HepG2 (cell line): ENCODE results near the gene ULK4. TPM values are rescaled to one million over a fixed set of nuclear protein-coding genes. Genes with fewer than 3 reads are reported as not detected.

Experiments used
- ATAC-seq: fragments of 200-7000 bp; cut with Tn5 transposase; 3 replicates; pipeline ENCODE4 v1.9.1; 2020; ENCODE audit warnings: mild to moderate bottlenecking, moderate library complexity
- BruUV-seq: library from RNA; stranded (reverse); fragments of 400-500 nt; replicated peaks from 2 replicates; lab custom pipeline; 2021; lab: Mats Ljungman, UMichigan
- CTCF ChIA-PET: fragments of 300-600 bp; formaldehyde crosslinking; extraction: SDS; loops from one replicate; lab custom pipeline; 2021; ENCODE audit warnings: low total read pairs, inconsistent platforms, low intra/inter-chr PET ratio; lab: Yijun Ruan, JAX
- POLR2A ChIA-PET: fragments of 350-600 bp; sonication (Branson Sonifier 250); formaldehyde crosslinking; loops from one replicate; lab custom pipeline; 2020; ENCODE audit warnings: antibody characterized with exemption, inconsistent platforms; lab: Yijun Ruan, JAX
- DNase-seq: peaks from one replicate; pipeline ENCODE4 v3.0.0-alpha.2; 2015; ENCODE audit warnings: low spot score
- FAIRE-seq: peaks from 3 replicates; lab custom pipeline; 2011; peaks lifted over from hg19 to GRCh38; lab: Jason Lieb, UNC
- H2AFZ ChIP-seq: one replicate; pipeline ENCODE4 v1.6.1; 2011; ENCODE audit warnings: low read length, inconsistent platforms
- H3K27ac ChIP-seq: fragments of 300-600 bp; 3 replicates; pipeline ENCODE4 v1.8.0; 2011; ENCODE audit warnings: mixed run types, mild to moderate bottlenecking, mixed read lengths, low read length, inconsistent platforms; ENCODE audit not compliant: insufficient read depth; ENCODE audit errors: extremely low read length
- H3K27me3 ChIP-seq, 2 experiments: fragments of 200-600 bp in 1 of 2; 2 replicates in 1 of 2; 3 replicates in 1 of 2; pipeline versions ENCODE4 v1.6.0 to v1.8.0; 2011; ENCODE audit warnings: low read length in 2 of 2, mild to moderate bottlenecking in 2 of 2, moderate library complexity in 2 of 2, inconsistent platforms in 1 of 2; ENCODE audit not compliant: insufficient read depth in 2 of 2, control insufficient read depth in 1 of 2
- H3K36me3 ChIP-seq, 2 experiments: fragments of 200-600 bp in 1 of 2; replicated peaks in 1 of 2; 2 replicates in 1 of 2; 3 replicates in 1 of 2; pipeline versions ENCODE4 v1.5.1 to v1.8.0; 2011; ENCODE audit warnings: low read length in 2 of 2, inconsistent platforms in 1 of 2; ENCODE audit not compliant: insufficient read depth in 2 of 2, control insufficient read depth in 1 of 2
- H3K4me1 ChIP-seq: 2 replicates; pipeline ENCODE4 v1.5.1; 2012; ENCODE audit warnings: low read length, inconsistent platforms; ENCODE audit not compliant: insufficient read depth
- H3K4me2 ChIP-seq: 2 replicates; pipeline ENCODE4 v1.6.0; 2011; ENCODE audit warnings: low read depth, low read length, inconsistent platforms
- H3K4me3 ChIP-seq, 3 experiments: fragments of 200-600 bp in 1 of 3; sonication (generic), shearing (Covaris generic) in 1 of 3; replicated peaks in 1 of 3; 2 replicates each; pipeline ENCODE4 v1.5.1; 2011 to 2016; ENCODE audit warnings: low read length in 3 of 3, inconsistent platforms in 2 of 3, low read depth in 2 of 3, mild to moderate bottlenecking in 2 of 3, control low read depth in 1 of 3, mixed read lengths in 1 of 3; ENCODE audit not compliant: insufficient read depth in 1 of 3
- H3K79me2 ChIP-seq: one replicate; pipeline ENCODE4 v1.6.1; 2011; ENCODE audit warnings: low read length, inconsistent platforms; ENCODE audit not compliant: insufficient read depth
- H3K9ac ChIP-seq: 2 replicates; pipeline ENCODE4 v1.6.0; 2011; ENCODE audit warnings: mild to moderate bottlenecking, low read depth, low read length, inconsistent platforms; ENCODE audit not compliant: insufficient read depth
- H3K9me3 ChIP-seq: 2 replicates; pipeline ENCODE4 v1.5.1; 2012; ENCODE audit warnings: mild to moderate bottlenecking, low read length
- H4K20me1 ChIP-seq: 2 replicates; pipeline ENCODE4 v1.6.0; 2011; ENCODE audit warnings: inconsistent platforms, mild to moderate bottlenecking, low read length, moderate library complexity; ENCODE audit not compliant: insufficient read depth
- HOXA7 ChIP-seq: sonication (generic); formaldehyde crosslinking; IDR thresholded peaks from 2 replicates; pipeline ENCODE4 v1.8.1; 2022; ENCODE audit warnings: mild to moderate bottlenecking, missing genetic modification reagents, moderate library complexity
- RAD21 ChIP-seq: fragments of 450-650 bp; formaldehyde crosslinking; IDR thresholded peaks from 2 replicates; pipeline ENCODE4 v1.5.0; 2020; ENCODE audit warnings: mild to moderate bottlenecking
- SMC3 ChIP-seq: IDR thresholded peaks from 2 replicates; pipeline ENCODE4 v1.6.1; 2011; ENCODE audit warnings: low read length, improper control_type of control experiment
- STAG1 ChIP-seq: sonication (generic); formaldehyde crosslinking; IDR thresholded peaks from 2 replicates; pipeline ENCODE4 v1.4.0; 2020; ENCODE audit warnings: missing genetic modification reagents
- WGBS: methylation state at CpG from one replicate; pipeline ENCODE4 v1.1.6; 2017; ENCODE audit warnings: low lambda C conversion rate; 5-methylcytosine and 5-hydroxymethylcytosine counted together
- in situ Hi-C: cut with HindIII; loops from 2 replicates; pipeline ENCODE4 v1.10.0; 2017; ENCODE audit warnings: low pct_unique_long_range_greater_than_20kb; ENCODE audit not compliant: extremely low pct_ligation_motif_present
- intact Hi-C: fragments of 100-400 bp; cut with micrococcal nuclease; formaldehyde crosslinking; loops from one replicate; pipeline ENCODE4 v1.10.0; 2022; ENCODE audit not compliant: unreplicated experiment
- polyA plus RNA-seq, 8 experiments: library from polyadenylated mRNA; depleted of rRNA in 3 of 8; stranded (reverse) in 7 of 8; unstranded in 1 of 8; fragments of >200 nt; fragmentation: Illumina TruSeq in 4 of 8; extraction: Trizol in 4 of 8; gene quantifications; 2 replicates each; pipeline versions ENCODE4 v1.2.1 to v1.2.3, GENCODE V29; 2011 to 2016; ENCODE audit warnings: low read depth in 4 of 8, missing spikeins in 1 of 8, mixed read lengths in 1 of 8; ENCODE audit not compliant: insufficient read depth in 1 of 8
- total RNA-seq, 5 experiments: library from RNA; depleted of rRNA; stranded (reverse); fragments of >200 nt; fragmentation: Illumina TruSeq; extraction: Trizol; gene quantifications; 2 replicates each; pipeline ENCODE4 v1.2.3, GENCODE V29; 2016; ENCODE audit warnings: low read depth in 1 of 5
- TF ChIP-seq, protein P1 (sequence below): IDR thresholded peaks from 2 replicates; pipeline ENCODE4 v1.6.1; 2012; ENCODE audit warnings: low read depth, low read length, improper control_type of control experiment
- TF ChIP-seq, protein P2 (sequence below): sonication (generic); formaldehyde crosslinking; IDR thresholded peaks from 2 replicates; pipeline ENCODE4 v1.5.0; 2020; ENCODE audit warnings: mild to moderate bottlenecking, missing genetic modification reagents, moderate library complexity
- TF ChIP-seq, protein P3 (sequence below): sonication (generic); formaldehyde crosslinking; IDR thresholded peaks from 2 replicates; pipeline ENCODE4 v1.8.0; 2022; ENCODE audit warnings: mild to moderate bottlenecking, missing genetic modification reagents, moderate library complexity

The ULK4 gene
- total and polyA plus RNA-seq, 2 of the 13 experiments (the other 11 are each of a cell fraction or from before 2014, with no cell fraction given), result 6.7 to 11.8 TPM

DNA sequence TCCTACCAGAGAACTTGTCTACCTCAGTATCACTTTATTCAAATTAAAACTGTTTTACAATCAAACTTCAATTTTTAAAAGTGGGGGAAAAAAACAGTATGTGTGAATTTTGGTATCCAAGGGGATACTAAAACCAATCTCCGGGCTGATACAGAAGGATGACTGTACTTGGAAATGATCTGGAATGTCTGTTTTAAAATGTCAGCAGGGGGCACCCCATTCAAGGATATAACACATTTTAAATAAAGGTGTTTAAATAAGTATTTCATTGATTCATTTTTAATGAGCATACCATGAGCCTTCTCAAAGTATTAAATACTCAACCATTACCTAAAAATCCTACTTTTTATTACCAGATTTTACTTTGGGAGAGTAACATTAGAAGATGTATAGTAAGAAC lies 67.9 kb downstream of the ULK4 start:
- TF ChIP-seq, protein P1, sequence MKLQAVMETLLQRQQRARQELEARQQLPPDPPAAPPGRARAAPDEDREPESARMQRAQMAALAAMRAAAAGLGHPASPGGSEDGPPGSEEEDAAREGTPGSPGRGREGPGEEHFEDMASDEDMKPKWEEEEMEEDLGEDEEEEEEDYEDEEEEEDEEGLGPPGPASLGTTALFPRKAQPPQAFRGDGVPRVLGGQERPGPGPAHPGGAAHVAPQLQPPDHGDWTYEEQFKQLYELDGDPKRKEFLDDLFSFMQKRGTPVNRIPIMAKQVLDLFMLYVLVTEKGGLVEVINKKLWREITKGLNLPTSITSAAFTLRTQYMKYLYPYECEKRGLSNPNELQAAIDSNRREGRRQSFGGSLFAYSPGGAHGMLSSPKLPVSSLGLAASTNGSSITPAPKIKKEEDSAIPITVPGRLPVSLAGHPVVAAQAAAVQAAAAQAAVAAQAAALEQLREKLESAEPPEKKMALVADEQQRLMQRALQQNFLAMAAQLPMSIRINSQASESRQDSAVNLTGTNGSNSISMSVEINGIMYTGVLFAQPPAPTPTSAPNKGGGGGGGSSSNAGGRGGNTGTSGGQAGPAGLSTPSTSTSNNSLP, result peak; percentile 46; the same call in 1 of the 2 replicates
- TF ChIP-seq, protein P2, sequence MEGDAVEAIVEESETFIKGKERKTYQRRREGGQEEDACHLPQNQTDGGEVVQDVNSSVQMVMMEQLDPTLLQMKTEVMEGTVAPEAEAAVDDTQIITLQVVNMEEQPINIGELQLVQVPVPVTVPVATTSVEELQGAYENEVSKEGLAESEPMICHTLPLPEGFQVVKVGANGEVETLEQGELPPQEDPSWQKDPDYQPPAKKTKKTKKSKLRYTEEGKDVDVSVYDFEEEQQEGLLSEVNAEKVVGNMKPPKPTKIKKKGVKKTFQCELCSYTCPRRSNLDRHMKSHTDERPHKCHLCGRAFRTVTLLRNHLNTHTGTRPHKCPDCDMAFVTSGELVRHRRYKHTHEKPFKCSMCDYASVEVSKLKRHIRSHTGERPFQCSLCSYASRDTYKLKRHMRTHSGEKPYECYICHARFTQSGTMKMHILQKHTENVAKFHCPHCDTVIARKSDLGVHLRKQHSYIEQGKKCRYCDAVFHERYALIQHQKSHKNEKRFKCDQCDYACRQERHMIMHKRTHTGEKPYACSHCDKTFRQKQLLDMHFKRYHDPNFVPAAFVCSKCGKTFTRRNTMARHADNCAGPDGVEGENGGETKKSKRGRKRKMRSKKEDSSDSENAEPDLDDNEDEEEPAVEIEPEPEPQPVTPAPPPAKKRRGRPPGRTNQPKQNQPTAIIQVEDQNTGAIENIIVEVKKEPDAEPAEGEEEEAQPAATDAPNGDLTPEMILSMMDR, result peak; percentile 62
- TF ChIP-seq RAD21 (CRISPR knock-in tag), result 0 out of 2 replicates have a peak, but pooled peaks have one; percentile 25
- TF ChIP-seq STAG1, result peak; percentile 81
- no peak for TF ChIP-seq HOXA7
- TF ChIP-seq SMC3, result peak; percentile 56
- TF ChIP-seq, protein P3, sequence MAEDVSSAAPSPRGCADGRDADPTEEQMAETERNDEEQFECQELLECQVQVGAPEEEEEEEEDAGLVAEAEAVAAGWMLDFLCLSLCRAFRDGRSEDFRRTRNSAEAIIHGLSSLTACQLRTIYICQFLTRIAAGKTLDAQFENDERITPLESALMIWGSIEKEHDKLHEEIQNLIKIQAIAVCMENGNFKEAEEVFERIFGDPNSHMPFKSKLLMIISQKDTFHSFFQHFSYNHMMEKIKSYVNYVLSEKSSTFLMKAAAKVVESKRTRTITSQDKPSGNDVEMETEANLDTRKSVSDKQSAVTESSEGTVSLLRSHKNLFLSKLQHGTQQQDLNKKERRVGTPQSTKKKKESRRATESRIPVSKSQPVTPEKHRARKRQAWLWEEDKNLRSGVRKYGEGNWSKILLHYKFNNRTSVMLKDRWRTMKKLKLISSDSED (CRISPR knock-in tag), result no peak
- CTCF ChIA-PET, result interaction anchor here (1.5 to 2.8 kb wide), 2 partner anchors 205 to 297 kb away, joined by 8 to 24 read pairs; no protein-coding TSS in a partner anchor
- H3K27ac ChIP-seq, result no peak overlapping the region
- BruUV-seq, result no TSS peak
- no peaks in the 10 kb centered on the region for H3K36me3 ChIP-seq
- H3K4me2 ChIP-seq, result no peak overlapping the region
- POLR2A ChIA-PET, result no interaction called here
- intact Hi-C loops (loop anchor here (1.0 to 5.0 kb wide), 4 partner anchors 206 to 528 kb away; no protein-coding TSS in a partner anchor), in situ Hi-C loops (loop anchor here (5.0 kb wide), 2 partner anchors 203 to 298 kb away; no protein-coding TSS in a partner anchor)
- no peak overlapping the region for H2AFZ ChIP-seq
- DNase-seq, result peak; percentile 30
- WGBS, result 75% methylated on average over 1 of the region's 1 CpG
- H3K9ac ChIP-seq, result no peak overlapping the region
- H4K20me1 ChIP-seq, result no peaks in the 10 kb centered on the region
- no peak for ATAC-seq
- no peak overlapping the region for H3K4me3 ChIP-seq
- H3K27me3 ChIP-seq, result no peaks in the 10 kb centered on the region
- no peaks in the 10 kb centered on the region for H3K9me3 ChIP-seq
- peak; percentile 73 for FAIRE-seq
- H3K4me1 ChIP-seq, result peaks cover 12% of the 10 kb centered on the region
- no peaks in the 10 kb centered on the region for H3K79me2 ChIP-seq
